IPS-NIHi11 (cell line): ENCODE data around the gene PSMB8.
A peak's percentile ranks its signal among the peaks of the same experiment; 100 is the strongest.

Experiments
- DNase-seq: peaks from one replicate; pipeline ENCODE4 v3.0.0; 2012; ENCODE audit warnings: mixed read lengths, low spot score

The PSMB8 gene

GRCh38 chr6:32857156-32857891, 13.5 kb upstream of the PSMB8 start:
- no peak for DNase-seq

- DNase-seq = no peak
Observed at GRCh38 chr6:32855467-32856174, 11.8 kb upstream of the PSMB8 start.

DNA sequence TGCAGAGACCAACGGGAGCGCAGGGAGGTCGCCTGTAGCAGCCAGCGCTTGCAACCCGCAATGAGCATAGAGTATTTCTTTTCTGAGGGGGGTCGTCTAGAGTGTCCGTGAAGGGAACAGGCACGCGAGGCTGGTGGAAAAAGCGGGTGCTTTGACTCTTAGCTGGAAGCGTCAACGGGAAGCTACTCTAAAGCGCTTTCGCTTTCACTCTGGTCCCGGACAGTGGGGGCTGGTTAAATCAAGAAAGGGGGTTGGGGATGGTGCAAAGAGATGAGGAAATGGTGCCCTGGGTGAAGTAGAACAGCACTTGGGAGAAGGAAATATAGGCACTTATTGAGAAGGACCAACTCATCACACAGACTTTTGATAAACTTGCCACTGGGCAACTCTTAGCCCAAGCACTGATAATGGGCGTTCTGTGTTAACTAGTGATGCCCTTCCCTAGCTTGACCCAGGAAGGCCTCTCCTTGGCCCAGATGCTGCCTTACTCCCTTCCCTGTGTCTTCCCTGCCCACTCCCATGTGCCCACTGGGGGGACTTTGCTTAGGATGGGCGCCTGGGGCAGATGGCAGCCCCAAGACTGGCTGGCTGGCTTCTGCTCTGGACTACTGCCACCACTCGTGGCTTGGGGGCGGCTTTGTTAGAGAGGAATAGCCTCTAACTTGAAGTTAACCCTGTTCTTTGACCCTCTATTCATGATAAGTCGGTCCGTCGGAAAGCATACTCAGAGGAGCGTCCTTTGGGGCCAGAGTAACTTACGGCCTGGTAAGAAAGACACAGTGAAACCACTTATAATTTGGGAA, 10.7 kb upstream of the PSMB8 start:
- DNase-seq = peak; percentile 8

DNA sequence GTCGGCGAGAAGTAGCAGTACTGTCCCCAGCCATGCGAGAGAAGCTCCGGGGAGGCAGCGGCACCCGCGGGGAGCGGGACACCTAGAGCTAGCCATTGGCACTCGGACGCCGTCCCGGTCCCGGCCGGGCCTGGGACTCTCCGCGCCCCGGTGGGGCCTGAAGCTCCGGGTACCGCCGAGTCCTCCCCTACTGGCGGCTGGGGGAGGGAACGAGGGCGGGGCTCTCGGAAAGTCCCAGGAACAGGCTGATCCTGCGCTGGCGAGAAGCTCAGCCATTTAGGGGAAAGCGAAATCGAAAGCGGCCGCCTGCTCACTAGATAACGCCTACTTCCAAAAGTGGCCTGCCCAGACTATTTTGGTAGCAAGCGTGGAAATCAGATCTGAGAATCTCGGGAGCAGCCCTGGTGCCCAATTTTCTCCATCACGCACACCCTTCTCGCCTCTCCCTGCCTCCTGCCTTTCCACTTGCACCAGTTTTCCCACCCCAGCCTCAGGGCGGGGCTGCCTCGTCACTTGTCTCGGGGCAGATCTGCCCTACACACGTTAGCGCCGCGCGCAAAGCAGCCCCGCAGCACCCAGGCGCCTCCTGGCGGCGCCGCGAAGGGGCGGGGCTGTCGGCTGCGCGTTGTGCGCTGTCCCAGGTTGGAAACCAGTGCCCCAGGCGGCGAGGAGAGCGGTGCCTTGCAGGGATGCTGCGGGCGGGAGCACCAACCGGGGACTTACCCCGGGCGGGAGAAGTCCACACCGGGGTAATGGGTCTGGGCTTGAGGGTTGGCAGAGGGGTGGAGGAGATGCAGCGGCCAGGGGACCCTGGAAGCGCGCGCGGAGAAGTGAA, 9.9 kb upstream of the PSMB8 start, which contains the start of the genes PSMB9 and TAP1:
PSMB9 (plus strand) TSS at position 652 of the 835 bp plus-strand sequence; CDS start at position 690, 38 bp downstream.
TAP1 (minus strand) TSS at position 164 of the 835 bp plus-strand sequence; CDS start at position 96, 68 bp downstream.
- peak; percentile 95 for DNase-seq

GRCh38 chr6:32852844-32853540, 9.1 kb upstream of the PSMB8 start:
- no peak for DNase-seq

DNA sequence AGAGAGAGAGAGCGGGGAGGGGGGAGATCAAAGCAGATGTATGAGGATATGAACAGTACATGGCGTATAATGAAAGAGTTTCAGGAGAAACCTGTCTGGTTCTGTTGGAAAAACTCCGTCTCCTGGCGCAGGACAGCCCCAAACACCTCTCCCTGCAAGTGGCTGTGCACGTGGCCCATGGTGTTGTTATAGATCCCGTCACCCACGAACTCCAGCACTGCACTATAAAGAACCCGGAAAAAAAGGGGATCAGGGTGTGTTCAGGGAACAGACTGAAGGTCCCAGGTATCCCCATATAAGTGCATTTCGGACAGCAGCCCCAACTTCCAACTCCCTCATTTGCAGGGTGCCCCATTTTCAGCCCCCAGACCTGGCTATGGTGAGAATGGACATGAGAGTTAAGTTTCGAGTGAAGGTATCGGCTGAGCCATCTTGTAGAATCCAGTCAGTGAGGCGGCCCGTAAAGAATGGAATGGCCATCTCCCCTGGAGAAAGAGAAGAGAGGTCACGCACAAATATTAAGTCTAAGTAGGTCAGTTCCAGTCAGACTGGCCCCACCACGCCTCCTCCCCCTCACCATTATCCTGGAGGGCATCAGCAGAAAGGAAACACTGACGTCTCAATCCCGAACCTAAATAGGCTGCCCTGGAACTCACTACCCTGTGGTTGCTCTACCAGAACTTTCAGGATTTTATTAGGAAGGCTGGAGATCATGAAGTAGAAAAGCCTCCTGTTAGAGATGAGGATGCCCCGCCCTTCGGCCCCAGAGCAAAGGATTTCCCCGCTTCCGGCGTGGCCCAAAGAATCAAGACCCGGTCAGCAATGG, 8.4 kb upstream of the PSMB8 start:
- DNase-seq = no peak

GRCh38 chr6:32851025-32851424, 7.2 kb upstream of the PSMB8 start:
- DNase-seq = no peak

DNA sequence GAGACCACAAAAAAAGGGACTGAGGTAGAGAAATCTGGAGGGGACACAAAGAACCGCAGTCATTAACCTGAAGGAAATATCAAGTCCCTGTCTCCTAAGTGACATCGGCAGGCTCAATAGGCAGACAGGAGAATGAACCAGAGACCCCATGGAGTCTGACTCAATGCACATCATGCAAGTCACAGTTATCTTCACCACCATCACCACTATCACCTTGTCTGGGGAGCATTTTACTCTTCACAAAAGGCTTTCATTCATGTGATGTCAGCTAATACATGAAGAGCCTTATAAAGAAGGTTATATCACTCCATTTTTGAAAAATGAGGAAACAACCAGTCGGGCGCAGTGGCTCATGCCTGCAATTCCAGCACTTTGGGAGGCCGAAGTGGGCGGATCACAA, 5.3 kb upstream of the PSMB8 start:
- DNase-seq = no peak

DNA sequence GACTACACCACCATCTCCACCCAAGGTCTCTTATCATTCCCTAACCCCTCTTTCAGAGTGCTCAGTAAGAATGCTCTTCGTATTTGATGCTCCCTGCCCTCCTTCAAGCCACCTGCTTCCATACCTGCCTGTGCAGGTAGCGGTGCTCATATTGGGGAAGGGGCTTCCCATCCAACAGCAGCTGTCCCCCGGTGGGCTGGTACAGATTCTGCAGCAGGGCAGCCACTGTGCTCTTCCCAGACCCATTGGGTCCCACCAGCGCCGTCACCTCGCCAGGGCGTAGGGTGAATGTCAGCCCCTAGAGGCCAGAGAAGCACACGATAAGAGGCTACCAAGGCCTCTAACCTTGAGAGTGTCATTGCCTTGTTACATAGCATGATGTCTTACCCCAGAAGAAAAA, 3.9 kb upstream of the PSMB8 start:
- no peak for DNase-seq

DNA sequence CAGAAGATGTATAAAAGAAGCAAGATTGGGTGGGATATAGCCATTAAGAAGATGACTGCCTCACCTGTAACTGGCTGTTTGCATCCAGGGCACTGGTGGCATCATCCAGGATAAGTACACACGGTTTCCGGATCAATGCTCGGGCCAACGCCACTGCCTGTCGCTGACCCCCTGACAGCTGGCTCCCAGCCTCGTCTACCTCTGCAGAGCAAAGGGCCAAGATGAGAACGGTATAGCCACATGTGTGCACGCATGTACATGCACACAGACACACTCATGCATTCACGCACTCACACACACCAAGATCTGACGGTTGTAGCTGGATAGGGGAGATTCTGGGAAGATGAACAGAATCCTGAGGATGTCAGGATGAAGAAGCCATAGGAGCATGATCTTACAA, 3.2 kb upstream of the PSMB8 start:
- no peak for DNase-seq

DNA sequence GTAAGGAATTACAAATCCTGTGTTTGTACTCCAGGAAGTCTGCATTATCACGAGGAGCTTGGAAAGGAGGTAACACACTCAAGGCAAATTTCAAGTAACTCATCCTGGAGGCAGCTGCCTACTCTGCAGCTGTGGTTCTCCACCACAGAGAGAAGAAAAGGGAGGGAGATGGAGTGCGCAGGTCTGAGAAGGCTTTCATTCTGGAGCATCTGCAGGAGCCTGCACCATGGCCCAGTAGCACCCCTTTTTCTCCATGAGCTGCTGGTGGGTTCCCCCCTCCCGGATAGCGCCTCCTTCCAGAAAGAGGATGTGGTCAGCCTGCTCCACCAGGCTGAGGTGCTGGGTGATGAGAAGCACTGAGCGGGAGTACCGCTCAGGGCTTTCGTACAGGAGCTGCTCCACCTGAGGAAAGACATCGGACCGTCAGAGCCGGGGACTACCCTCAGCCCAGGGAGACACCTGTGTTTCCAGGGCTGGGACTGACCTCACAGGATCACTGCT, 1.6 kb upstream of the PSMB8 start:
- no peak for DNase-seq

- DNase-seq = no peak
Observed at GRCh38 chr6:32844839-32845383, 1.1 kb upstream of the PSMB8 start.

GRCh38 chr6:32843331-32843978, 392 bp downstream of the PSMB8 start:
- DNase-seq = no peak

DNA sequence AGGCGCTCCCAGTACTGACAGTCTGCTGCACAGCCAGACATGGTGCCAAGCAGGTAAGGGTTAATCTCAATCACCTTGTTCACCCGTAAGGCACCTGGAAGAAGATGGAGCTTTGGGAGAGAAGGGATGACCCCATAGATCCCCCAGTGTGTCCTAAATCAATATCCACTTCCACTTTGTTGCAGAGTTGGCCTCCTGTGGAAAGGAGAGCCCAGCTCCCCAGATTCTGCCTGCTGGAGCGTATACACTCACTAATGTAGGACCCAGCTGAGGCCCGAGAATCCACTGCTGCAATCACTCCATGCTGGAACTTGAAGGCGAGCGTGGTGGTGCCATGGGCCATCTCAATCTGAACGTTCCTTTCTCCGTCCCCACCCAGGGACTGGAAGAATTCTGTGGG, 1.2 kb downstream of the PSMB8 start:
- DNase-seq = no peak

DNA sequence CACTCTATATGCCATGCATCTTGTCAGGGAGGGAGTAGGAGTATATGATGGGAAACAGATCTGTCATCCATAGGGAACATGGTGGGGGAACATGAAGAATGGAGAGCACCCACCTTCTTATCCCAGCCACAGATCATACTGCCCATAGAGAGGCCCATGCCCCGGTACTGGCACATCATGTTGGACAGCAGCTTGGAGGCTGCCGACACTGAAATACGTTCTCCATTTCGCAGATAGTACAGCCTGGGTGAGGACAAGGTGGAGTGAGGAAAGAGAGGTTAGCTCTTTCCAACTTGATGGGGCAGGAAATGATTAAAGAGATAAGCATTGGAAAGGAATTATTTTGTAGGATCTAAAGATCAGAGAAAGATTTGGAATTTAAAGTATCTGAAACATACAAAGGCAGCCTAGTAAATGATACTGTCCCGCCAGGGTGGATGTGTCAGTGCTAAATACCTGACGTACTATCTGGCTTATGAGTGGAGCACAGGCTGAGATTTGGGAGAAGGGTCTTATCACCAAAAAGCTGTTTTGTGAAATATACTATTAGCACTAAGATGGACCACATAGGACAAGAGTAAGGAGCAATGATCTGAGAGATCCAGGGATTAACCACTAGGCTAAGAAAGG, 1.7 kb downstream of the PSMB8 start:
- DNase-seq = no peak

GRCh38 chr6:32840604-32841246, 3.1 kb downstream of the PSMB8 start:
- DNase-seq = no peak

GRCh38 chr6:32839356-32839755, 4.5 kb downstream of the PSMB8 start:
- DNase-seq = no peak
